IMR-90 (cell line): ENCODE measurements around the gene DUSP16.

Experiments
- BHLHE40 ChIP-seq: fragments of 150-350 bp; IDR thresholded peaks from 2 replicates; pipeline ENCODE4 v1.6.1; 2016; ENCODE audit warnings: mild to moderate bottlenecking, low read depth, low read length
- CEBPB ChIP-seq: IDR thresholded peaks from 2 replicates; pipeline ENCODE4 v1.6.1; 2012; ENCODE audit warnings: low read depth, low read length, improper control_type of control experiment
- FOS ChIP-seq: fragments of 150-350 bp; IDR thresholded peaks from 2 replicates; pipeline ENCODE4 v1.6.1; 2016; ENCODE audit warnings: low read depth, low read length
- MAFK ChIP-seq: IDR thresholded peaks from 2 replicates; pipeline ENCODE4 v1.6.1; 2012; ENCODE audit warnings: low read depth, low read length, improper control_type of control experiment
- NFE2L2 ChIP-seq: fragments of 150-350 bp; IDR thresholded peaks from 2 replicates; pipeline ENCODE4 v1.6.1; 2016; ENCODE audit warnings: low read depth, mild to moderate bottlenecking, low read length
- POLR2A ChIP-seq: IDR thresholded peaks from 2 replicates; pipeline ENCODE4 v1.6.1; 2012; ENCODE audit warnings: mild to moderate bottlenecking, low read depth, low read length
- RCOR1 ChIP-seq: IDR thresholded peaks from 2 replicates; pipeline ENCODE4 v1.6.1; 2012; ENCODE audit warnings: mild to moderate bottlenecking, low read length, improper control_type of control experiment; ENCODE audit not compliant: insufficient replicate concordance
- RFX5 ChIP-seq: IDR thresholded peaks from 2 replicates; pipeline ENCODE4 v1.8.0; 2012; ENCODE audit warnings: low read depth, mild to moderate bottlenecking, low read length, moderate library complexity
- SMC3 ChIP-seq: fragments of 150-350 bp; IDR thresholded peaks from 2 replicates; pipeline ENCODE4 v1.6.1; 2016; ENCODE audit warnings: low read depth, mild to moderate bottlenecking, antibody characterized with exemption, low read length, moderate library complexity
- TF ChIP-seq, protein P1 (sequence below): conservative IDR thresholded peaks from 2 replicates; pipeline ENCODE4 v1.5.1; 2012; ENCODE audit warnings: mild to moderate bottlenecking, low read depth, low read length, improper control_type of control experiment

DNA sequence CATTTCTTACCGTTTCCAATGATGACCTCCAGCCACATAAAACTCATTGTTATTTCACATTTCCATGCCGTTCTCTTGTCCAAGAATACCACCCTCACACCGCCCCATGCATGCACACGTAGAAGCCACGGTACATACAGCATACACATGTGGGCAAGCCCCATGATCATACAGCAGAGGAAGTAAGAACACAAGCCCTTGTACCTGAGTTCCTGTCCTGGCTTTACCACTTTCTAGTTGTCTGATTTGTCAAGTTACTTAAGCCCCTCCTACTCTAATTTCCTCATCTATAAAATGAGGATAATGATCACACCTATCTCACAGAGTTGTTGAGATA, 59.9 kb downstream of the DUSP16 start:
- no peak for TF ChIP-seq RCOR1
- TF ChIP-seq, protein P1, sequence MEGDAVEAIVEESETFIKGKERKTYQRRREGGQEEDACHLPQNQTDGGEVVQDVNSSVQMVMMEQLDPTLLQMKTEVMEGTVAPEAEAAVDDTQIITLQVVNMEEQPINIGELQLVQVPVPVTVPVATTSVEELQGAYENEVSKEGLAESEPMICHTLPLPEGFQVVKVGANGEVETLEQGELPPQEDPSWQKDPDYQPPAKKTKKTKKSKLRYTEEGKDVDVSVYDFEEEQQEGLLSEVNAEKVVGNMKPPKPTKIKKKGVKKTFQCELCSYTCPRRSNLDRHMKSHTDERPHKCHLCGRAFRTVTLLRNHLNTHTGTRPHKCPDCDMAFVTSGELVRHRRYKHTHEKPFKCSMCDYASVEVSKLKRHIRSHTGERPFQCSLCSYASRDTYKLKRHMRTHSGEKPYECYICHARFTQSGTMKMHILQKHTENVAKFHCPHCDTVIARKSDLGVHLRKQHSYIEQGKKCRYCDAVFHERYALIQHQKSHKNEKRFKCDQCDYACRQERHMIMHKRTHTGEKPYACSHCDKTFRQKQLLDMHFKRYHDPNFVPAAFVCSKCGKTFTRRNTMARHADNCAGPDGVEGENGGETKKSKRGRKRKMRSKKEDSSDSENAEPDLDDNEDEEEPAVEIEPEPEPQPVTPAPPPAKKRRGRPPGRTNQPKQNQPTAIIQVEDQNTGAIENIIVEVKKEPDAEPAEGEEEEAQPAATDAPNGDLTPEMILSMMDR = no peak
- TF ChIP-seq CEBPB = no peak
- no peak for TF ChIP-seq RFX5
- no peak for TF ChIP-seq BHLHE40
- TF ChIP-seq SMC3 = no peak
- no peak for TF ChIP-seq POLR2A
- TF ChIP-seq MAFK = no peak
- TF ChIP-seq FOS = no peak
- no peak for TF ChIP-seq NFE2L2
